Glutamatergic neuron (in vitro differentiated cells): ENCODE data around the gene AKIRIN1. TPM values are rescaled to one million over a fixed set of nuclear protein-coding genes. Genes with fewer than 3 reads are reported as not detected.

Experiments
- DNase-seq: peaks from one replicate; pipeline ENCODE4 v3.0.0; 2022
- H3K27ac Mint-ChIP-seq: one replicate; pipeline ENCODE4 v1.8.0; 2020; ENCODE audit warnings: mild to moderate bottlenecking, mixed read lengths, inconsistent platforms; ENCODE audit not compliant: unreplicated experiment
- H3K27me3 Mint-ChIP-seq: one replicate; pipeline ENCODE4 v1.8.0; 2020; ENCODE audit warnings: mild to moderate bottlenecking, moderate library complexity, mixed read lengths, inconsistent platforms; ENCODE audit not compliant: unreplicated experiment
- H3K36me3 Mint-ChIP-seq: one replicate; pipeline ENCODE4 v1.8.0; 2020; ENCODE audit warnings: mild to moderate bottlenecking, mixed read lengths, inconsistent platforms; ENCODE audit not compliant: unreplicated experiment
- H3K4me1 Mint-ChIP-seq: one replicate; pipeline ENCODE4 v1.8.0; 2020; ENCODE audit warnings: mild to moderate bottlenecking, low read depth, mixed read lengths, inconsistent platforms; ENCODE audit not compliant: unreplicated experiment
- H3K4me3 Mint-ChIP-seq: one replicate; pipeline ENCODE4 v1.8.0; 2020; ENCODE audit warnings: mild to moderate bottlenecking, mixed read lengths, inconsistent platforms; ENCODE audit not compliant: unreplicated experiment
- H3K9me3 Mint-ChIP-seq: one replicate; pipeline ENCODE4 v1.8.0; 2020; ENCODE audit warnings: mild to moderate bottlenecking, moderate library complexity, mixed read lengths, inconsistent platforms; ENCODE audit not compliant: unreplicated experiment
- CTCF ChIP-seq: fragments of 200-600 bp; sonication (generic); IDR thresholded peaks from one replicate; pipeline ENCODE4 v1.5.0; 2021; ENCODE audit not compliant: partially characterized antibody, unreplicated experiment
- total RNA-seq: library from RNA; stranded (reverse); fragmentation: NEBNext Ultra II Directional; extraction: Animal tissue kit (Norgen Biotek cat#: 25700); gene quantifications from one replicate; pipeline ENCODE4 v1.2.1, GENCODE V29; 2021; ENCODE audit not compliant: unreplicated experiment

AKIRIN1 gene
- total RNA-seq, 1 donor from 2014 or later = 95.5 TPM

DNA sequence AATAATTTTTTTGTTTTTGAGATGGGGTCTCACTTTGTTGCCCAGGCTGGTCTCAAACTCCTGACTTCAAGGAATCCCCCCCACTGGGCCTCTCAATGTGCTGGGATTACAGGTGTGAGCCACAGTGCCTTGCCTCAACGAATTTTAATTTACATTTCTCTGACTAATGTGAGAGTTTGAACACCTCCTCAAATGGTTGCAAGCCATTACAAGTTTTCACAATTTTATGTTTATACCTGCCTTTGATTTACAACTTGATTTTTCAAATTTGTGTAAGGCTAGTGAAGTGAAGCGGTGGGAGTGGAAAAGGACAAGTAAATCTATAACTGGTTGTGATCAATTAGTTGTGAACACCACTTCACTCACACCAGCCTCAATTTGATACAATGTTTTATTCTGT lies 40.5 kb upstream of the AKIRIN1 start:
- TF ChIP-seq CTCF = no peak
- H3K27ac Mint-ChIP-seq = no peak overlapping the region
- H3K36me3 Mint-ChIP-seq = no peaks in the 10 kb centered on the region
- H3K9me3 Mint-ChIP-seq = no peaks in the 10 kb centered on the region
- no peak for DNase-seq
- H3K27me3 Mint-ChIP-seq = no peaks in the 10 kb centered on the region
- no peak overlapping the region for H3K4me3 Mint-ChIP-seq
- H3K4me1 Mint-ChIP-seq = no peaks in the 10 kb centered on the region

GRCh38 chr1:38953433-38953860 lies 37.6 kb upstream of the AKIRIN1 start:
- Mint-ChIP-seq H3K9me3 (no peaks in the 10 kb centered on the region), H3K4me3 (no peak overlapping the region), H3K27ac (no peak overlapping the region), H3K36me3 (no peaks in the 10 kb centered on the region), H3K27me3 (no peaks in the 10 kb centered on the region), H3K4me1 (no peaks in the 10 kb centered on the region)
- no peak for DNase-seq
- TF ChIP-seq CTCF = no peak

DNA sequence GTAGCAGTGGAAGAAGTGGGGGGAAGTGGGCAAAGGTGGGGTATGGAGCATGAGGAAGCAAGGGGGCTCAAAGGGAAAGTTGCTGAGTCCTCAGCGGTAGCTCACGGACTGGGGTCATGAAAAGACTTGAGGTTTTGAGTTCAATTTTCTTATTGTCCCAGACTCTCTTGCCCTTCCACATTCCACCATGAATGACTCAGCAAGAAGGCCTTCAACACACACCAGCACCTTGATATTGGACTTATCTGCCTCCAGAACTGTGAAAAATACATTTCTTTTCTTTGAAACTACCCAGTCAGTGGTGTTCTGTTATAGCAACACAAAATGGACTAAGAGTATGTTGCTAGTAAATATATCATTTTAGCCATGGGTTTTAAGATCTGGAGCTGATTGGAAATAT lies 32.1 kb upstream of the AKIRIN1 start:
- no peak overlapping the region for H3K27ac Mint-ChIP-seq
- no peaks in the 10 kb centered on the region for H3K36me3 Mint-ChIP-seq
- no peak for TF ChIP-seq CTCF
- no peaks in the 10 kb centered on the region for H3K27me3 Mint-ChIP-seq
- no peaks in the 10 kb centered on the region for H3K9me3 Mint-ChIP-seq
- H3K4me3 Mint-ChIP-seq = no peak overlapping the region
- DNase-seq = no peak
- no peaks in the 10 kb centered on the region for H3K4me1 Mint-ChIP-seq

- no peak overlapping the region for H3K4me3 Mint-ChIP-seq
- no peaks in the 10 kb centered on the region for H3K9me3 Mint-ChIP-seq
- H3K4me1 Mint-ChIP-seq = no peaks in the 10 kb centered on the region
- no peaks in the 10 kb centered on the region for H3K27me3 Mint-ChIP-seq
- TF ChIP-seq CTCF = no peak
- no peak overlapping the region for H3K27ac Mint-ChIP-seq
- H3K36me3 Mint-ChIP-seq = no peaks in the 10 kb centered on the region
- no peak for DNase-seq
These were observed 29.0 kb upstream of the AKIRIN1 start for GRCh38 chr1:38962113-38962512.

DNA sequence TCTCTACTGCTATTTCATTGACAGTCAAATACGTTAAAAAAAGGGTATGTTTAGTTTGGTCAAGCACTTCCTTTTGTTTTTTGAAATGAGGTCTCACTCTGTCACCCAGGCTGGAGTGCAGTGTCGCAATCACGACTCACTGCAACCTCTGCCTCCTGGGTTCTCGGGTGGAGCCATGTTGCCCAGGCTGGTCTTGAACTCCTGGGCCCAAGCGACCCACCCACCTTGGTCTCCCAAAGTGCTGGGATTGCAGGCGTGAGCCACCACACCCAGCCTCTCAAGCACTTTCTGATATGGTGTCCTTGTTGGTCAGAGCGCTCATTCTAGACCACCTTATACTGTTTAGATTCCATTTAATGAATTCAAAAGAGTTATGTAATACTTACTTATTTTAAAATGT lies 28.5 kb upstream of the AKIRIN1 start:
- H3K27me3 Mint-ChIP-seq = no peaks in the 10 kb centered on the region
- H3K4me1 Mint-ChIP-seq = no peaks in the 10 kb centered on the region
- DNase-seq = no peak
- H3K27ac Mint-ChIP-seq = no peak overlapping the region
- H3K4me3 Mint-ChIP-seq = no peak overlapping the region
- no peaks in the 10 kb centered on the region for H3K36me3 Mint-ChIP-seq
- TF ChIP-seq CTCF = no peak
- no peaks in the 10 kb centered on the region for H3K9me3 Mint-ChIP-seq
